NCI-H1694 treated with DMSO at 0.1 percent for 48 hours (cell line): ENCODE measurements around the gene TRMT6.

ENCODE experiments used
- DNase-seq: peaks from one replicate; lab custom pipeline; 2025; lab: John Stamatoyannopoulos, UW

TRMT6 gene

DNA sequence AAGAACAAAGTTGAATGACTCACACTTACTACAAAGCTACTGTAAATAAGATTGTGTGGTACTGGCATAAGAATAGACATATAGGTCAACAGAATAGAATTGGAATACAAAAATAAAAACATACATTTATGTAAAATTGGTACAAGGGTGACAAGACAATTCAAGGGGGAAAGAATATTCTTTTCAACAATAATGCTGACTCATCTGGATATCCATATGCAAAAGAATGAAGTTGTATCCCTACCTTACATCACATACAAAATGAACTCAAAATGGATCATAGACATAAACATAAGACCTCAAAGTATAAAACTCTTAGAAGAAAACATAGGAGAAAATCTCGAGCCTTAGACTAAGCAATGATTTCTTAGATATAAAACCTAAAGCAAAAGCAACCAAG lies 50.9 kb downstream of the TRMT6 start:
- no peak for DNase-seq

DNA sequence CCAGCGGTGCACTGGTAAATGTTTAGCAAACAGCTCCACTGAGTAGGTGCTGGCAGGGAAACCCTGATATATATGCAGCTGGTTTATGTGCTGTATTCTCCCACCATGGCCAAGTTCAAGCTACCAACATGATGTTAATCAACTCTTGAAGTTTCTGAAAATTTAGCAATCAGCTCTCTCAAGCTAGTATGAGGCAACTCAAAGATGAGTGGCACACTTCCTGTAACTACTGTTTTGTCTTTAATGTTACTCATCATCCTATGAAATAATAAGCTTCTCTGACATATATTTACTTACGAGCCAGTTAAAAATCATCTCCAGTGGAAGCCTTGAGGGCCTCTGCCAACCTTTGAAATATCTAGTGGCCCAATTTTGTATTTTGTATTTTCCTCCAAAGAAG lies 54.7 kb downstream of the TRMT6 start:
- no peak for DNase-seq

DNA sequence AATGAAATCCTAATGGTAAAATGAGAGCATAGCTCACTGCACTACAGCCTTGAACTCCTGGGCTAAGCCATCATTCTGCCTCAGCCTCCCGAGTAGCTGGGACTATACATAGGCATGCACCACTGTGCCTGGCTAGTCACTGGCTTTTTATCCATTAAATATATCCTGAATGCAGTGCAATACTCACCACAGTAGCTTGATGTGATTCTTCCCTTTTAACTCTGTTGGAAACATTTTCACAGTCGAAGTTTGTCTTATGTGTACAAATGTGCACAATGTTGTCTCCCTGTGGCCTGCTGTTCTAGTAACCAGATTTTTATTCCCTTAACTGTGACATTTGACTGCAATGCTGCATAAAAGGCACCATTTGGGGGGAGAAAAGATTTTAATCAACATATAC lies 56.7 kb downstream of the TRMT6 start:
- no peak for DNase-seq

DNA sequence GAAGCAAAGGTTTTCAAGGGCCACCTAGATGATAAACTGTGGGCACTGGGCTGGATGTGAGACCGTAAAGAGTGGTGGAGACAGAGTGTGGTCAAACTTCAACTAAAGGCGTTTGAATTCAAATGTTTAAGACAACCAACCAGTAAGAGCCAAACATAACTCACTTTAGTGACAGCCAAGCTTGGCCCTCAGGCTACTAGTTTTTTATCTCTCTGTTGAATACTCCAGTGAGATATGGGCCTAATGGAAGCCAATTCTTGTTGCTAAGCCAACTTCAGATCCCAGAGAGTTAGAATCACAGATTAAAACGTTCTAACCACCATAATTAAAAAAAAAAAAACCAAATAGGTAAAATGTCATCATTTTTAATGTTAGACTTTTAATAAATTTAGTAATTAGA lies 57.3 kb downstream of the TRMT6 start:
- no peak for DNase-seq

DNA sequence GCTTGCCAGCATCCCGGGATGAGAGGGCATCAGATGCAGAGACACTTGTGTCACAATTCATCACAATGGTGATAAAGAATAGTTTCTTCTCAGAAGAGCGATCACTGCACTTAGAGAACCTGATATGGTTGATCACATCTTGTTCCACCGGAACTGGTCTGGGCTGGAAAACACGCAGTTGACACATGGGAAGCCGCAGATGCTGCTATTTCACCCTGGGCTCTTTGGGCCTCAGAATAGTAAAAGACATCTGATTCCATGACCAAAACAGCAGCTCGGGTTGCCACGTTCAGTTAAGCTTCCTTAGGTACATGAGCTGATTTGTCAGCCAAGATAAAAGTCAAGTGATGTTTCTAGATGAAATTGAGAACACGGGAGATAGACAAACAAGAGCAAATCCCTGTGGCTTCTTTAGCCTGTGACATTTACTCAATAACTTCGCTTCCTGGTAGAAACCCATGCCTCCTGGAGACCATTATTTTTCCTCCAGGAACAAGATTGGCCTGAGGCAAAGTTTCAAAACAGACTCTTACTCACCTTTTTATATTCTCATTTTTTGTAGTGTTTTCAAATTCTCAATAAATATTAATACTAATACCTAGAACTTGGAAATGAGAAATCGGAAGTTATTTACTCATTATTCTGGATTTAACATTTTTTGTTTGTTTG lies 59.4 kb downstream of the TRMT6 start:
- DNase-seq: no peak

DNA sequence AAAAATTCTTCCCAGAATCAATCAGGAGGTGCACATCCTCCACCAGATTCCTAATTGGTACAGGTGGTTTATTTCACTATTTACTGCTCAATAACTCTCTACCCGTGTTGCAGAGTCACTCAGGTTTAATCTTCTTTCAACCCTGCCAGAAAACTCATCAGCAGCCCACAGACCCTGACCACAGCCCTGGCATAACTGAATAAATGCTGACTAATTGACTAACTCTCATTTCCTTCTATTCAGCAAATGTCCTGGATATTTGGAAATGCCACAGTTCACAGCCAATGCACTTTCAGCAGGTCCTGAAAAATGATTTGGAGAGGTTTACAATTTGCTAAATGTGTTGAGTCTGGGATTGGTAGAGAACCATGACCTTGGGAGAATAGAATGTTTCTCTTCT lies 62.3 kb downstream of the TRMT6 start:
- no peak for DNase-seq

DNA sequence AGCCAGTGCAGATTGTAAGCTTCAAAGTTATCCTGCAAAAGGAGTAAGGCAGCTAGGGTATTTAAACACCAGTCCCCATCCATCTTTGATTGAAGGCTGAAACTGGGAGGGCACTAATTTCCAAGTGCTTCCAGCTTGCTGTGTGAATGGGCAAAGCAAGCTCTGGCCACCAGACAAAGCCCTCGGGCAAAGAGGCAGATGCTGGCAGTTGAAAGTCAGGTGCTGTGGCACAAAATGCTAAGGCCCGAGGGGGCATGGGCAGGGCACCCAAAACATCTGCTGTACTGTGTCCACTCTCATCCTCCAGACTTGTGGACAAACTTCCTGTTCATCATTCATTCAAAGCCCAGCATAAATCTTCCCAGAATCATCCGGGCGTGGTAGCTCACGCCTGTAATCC lies 62.9 kb downstream of the TRMT6 start:
- DNase-seq: no peak
